Left forelimb (tissue), 1 donor: ENCODE data around the gene PHB1.

Experiments
- DNase-seq: peaks from one replicate; pipeline ENCODE4 v3.0.0-alpha.2; 2018; ENCODE audit warnings: low spot score

The PHB1 gene

GRCh38 chr17:49414622-49415350 is at the start of gene PHB1:
TSS of gene PHB1 (minus strand) at chr17:49414882. CDS start at chr17:49413264, 1,618 bp downstream.
- peak; percentile 94 for DNase-seq

GRCh38 chr17:49464049-49464448 is 49.4 kb upstream of the PHB1 start:
- DNase-seq = no peak

- no peak for DNase-seq
Measured at GRCh38 chr17:49461580-49461979, 46.9 kb upstream of the PHB1 start.

DNA sequence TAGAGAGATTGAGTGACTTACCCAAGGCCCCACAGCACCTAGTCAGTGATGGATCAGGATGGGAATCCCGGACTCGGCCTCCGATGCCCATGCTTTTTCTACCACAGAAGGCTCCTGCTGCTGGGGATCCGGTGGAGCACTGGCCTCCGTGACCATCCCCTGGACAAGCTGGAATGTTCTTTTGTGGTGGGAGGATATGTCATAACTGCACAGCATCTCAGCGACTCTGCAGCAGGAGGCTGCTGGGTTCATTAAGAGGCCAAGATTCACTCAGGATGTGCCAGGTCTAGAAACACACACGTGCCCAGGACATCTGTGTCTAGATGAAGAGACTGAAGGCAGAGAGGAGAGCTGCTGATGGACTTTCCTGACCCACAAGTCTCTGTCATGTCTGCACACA is 45.7 kb upstream of the PHB1 start:
- no peak for DNase-seq

DNA sequence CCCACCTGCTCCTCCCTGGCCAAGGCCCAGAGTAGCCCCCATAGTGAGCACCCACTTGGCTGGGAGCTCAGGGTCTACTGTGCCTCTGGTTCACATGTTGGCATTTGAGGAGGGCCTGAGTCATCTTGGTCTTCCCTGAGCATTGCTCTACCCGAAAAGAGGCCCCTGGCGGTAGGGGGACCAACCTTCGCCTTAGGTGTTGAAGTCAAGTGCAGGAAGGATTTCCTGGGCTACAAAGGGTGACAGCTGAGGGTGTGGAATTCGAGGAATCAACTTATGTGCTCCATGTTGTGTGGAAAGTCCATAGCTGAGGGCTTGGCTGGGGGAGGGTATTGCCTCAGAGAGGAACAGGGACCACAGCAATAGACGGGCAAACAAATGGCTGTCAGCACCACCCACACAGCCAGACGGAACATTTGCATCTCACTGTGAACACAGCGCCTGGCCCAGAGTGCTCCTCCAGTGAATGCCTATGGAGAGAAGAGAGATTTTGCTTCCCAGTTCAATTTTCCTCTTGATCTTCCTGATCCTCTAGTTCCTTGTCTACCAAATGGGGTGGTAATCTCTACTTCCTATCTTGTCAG is 44.8 kb upstream of the PHB1 start:
- no peak for DNase-seq

DNA sequence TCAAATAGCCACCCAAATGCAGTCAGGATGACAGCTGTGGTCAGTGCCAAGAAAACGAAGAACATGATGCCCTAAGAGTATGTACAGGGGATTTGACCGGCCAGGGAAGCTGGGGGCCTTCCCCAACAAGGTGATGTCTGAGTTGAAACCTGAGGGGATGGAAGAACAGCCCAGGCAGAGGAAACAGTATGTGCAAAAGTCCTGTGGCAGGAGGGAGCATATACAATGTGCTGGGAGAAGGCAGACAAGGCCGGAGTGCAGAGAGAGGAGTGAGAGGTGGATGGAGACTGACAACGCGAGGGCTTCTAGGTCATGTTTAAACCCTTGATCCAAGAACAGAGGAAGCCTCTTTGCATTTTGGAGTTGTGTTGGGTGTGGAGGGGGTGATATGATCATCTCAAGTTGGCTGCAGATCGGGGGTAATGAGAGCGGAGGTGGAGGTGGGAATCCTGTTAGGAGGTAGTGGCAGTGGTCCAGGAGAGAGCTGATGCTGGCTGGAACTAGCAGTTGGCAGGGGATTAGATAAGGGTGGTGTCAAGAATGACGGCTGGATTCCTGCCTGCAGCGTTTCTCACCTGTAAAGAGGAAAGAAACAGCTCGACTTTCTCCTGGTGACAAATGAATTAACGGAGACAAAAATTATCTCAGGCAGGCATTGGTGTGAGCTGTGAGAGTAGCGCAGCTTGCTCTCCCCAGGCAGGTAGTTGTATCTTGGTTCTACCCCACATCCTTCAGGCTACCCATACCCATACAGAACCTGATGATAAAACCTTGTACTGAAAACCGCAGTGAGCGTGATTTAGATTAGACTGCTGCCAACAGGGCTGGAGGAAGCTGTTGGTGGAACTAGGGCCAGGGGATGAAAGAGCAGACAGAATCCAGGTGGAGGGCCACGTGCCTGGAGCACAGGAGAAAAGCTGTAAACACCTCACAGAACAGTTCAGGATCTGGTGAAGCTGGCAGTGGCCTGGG is 43.2 kb upstream of the PHB1 start:
- no peak for DNase-seq

GRCh38 chr17:49456183-49456965 is 41.7 kb upstream of the PHB1 start:
- no peak for DNase-seq

- no peak for DNase-seq
Measured at GRCh38 chr17:49455272-49455861, 40.7 kb upstream of the PHB1 start.

DNA sequence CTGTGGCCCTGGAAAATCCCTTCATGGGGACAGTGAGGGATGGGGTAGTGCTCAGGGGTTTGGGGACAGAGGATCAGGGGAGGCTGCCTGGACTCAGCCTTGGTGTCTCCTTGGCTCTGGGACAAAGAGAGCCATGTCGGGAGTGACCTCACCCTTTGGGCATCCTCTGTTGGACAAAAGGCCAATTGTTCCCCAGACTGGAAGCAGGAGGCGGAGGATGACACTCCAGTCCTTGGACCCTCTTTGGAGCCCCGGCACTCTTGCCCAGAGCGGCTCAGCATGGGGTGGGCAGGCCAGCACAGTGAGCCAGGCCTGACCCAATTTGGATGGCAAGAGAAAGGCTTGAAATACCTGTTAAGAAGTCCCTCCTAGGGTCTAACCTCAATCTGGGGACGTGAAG is 39.4 kb upstream of the PHB1 start:
- DNase-seq = no peak

GRCh38 chr17:49452661-49453060 is 38.0 kb upstream of the PHB1 start:
- no peak for DNase-seq

- no peak for DNase-seq
Measured at GRCh38 chr17:49452201-49452600, 37.5 kb upstream of the PHB1 start.

DNA sequence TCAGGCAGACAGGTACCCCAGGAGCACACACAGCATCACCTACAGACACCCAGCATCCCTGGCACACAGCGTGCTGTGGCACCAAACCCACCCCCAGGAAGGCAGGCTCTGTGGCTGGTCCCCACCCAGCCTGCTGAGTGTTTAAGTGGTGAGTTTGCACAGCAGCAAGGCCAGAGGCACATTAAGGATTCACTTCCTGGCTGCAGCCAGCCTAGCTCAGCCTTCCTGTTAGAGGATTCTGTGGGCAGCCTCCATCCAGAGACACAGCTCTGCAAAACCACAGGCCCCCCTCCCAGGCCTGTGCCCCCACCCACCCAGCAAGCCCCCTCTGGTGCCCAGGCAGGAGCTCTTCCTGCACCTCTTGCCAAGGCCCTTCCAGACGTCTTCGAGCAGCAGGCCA is 36.1 kb upstream of the PHB1 start:
- no peak for DNase-seq

- DNase-seq = no peak
Measured at GRCh38 chr17:49450181-49450580, 35.5 kb upstream of the PHB1 start.

DNA sequence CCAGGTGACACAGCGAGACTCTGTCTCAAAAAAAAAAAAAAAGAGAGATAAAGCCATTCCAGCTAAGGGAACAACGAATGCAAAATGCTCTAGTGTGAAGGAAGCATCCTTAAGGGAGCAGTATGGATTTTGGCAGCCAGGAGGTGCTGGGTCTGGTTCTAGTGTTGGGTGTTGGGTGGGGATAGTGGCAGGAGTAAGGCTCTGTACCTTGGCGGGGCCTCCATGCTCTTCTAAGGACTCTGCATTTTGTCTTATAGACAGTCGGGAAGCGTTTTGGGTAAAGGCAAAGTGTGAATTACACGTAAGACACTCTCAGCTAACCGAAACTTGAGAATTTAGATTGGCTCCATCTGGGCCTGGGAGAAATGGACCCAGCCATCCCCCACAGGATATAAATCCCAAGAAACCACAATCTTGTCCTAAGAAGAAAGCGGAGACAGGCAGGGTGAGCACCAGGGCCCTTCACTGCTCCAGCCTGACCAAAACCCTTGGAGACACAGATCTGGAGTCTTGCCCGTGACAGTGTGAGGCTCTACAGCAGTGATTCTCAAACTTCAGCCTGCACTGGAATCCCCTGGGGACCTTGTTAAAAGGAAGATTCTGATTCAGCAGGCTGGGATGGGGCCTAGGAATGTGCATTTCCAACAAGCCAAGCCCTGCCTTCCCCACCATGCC is 33.1 kb upstream of the PHB1 start:
- DNase-seq = no peak

DNA sequence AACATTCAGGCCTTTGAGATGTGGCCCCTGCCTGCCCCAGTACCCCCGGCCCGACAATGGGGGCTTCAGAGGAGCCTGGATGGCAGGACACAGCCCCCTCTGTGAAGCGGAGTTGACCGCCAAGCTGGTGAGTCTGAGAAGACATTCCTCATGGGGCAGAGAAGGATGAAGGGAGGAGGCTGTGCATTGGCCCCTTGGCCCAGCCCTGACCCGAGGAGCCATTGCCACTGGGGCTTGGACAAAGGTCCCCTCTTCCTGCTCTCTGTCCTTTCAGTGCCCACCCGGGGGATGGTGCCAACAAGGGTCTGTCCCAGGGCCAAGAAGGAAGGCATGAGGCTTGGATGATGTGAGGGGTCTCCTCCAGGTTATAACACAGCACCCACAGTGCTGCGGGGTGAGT is 30.9 kb upstream of the PHB1 start:
- peak; percentile 55 for DNase-seq

- no peak for DNase-seq
Measured at GRCh38 chr17:49444384-49444783, 29.7 kb upstream of the PHB1 start.

- no peak for DNase-seq
Measured at GRCh38 chr17:49443862-49444261, 29.2 kb upstream of the PHB1 start.

DNA sequence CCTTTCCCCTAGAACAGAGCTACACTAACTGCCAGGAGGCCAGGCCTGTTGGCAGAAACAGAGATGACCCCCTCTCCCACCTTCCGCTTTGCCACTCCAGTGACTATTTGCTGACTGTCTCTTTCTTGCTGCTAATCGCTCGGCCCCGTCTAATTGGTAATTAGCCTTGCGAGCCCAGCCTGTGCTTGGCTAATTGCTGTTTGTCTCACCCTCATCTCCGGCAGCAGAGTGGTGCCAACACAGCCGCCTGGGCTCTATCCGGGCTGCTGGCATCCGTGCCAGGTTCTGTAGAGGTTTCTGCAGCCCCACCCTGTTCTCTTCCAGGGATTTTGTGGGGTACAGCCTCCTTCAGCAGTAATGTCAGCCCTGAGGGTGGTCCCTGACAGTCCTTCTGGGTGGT is 27.4 kb upstream of the PHB1 start:
- DNase-seq = no peak

DNA sequence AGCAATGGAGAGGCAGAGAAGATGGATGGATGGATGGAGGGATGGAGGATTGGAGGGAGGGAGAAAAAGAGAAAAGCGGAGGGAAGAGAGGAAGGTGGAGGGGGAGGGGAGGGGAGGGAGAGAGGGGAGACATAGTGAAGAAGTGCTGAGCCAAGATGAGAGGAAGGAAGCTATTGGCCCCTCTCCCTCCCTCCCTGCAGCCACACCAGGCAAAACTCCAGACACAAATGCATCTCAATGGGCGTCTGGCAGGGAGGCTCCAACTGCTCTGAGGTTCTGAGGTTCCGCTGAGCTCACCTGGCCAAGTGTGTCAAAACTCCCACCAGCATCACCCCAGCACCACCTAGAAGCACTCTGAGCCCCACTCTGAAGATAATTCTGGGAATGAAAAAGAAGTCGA is 26.9 kb upstream of the PHB1 start:
- DNase-seq = no peak

- DNase-seq = peak; percentile 47
Measured at GRCh38 chr17:49440581-49440980, 25.9 kb upstream of the PHB1 start.
